ENCODE measurements around the gene MYOZ3.
A peak's percentile ranks its signal among the peaks of the same experiment; 100 is the strongest.

MYOZ3 gene

GRCh38 chr5:150665044-150665443 is 4.0 kb downstream of the MYOZ3 start:
- DNase-seq (ENCODE audit: insufficient read length, low spot score) (no peak), FAIRE-seq (no peak)
- no peak for TF ChIP-seq POLR2A (IDR thresholded peaks at IDR 0.05; ENCODE audit: low read depth, low read length)

- no peak for FAIRE-seq
- DNase-seq (ENCODE audit: insufficient read length, low spot score), result no peak
- TF ChIP-seq POLR2A (IDR thresholded peaks at IDR 0.05; ENCODE audit: low read depth, low read length), result no peak
Measured at GRCh38 chr5:150670275-150670947, 9.4 kb downstream of the MYOZ3 start.

GRCh38 chr5:150670948-150671310 is 9.9 kb downstream of the MYOZ3 start:
- no peak for TF ChIP-seq POLR2A (IDR thresholded peaks at IDR 0.05; ENCODE audit: low read depth, low read length)
- DNase-seq (ENCODE audit: insufficient read length, low spot score) (no peak), FAIRE-seq (no peak)

GRCh38 chr5:150671509-150672236 is 10.6 kb downstream of the MYOZ3 start:
- TF ChIP-seq POLR2A (IDR thresholded peaks at IDR 0.05; ENCODE audit: low read depth, low read length), result no peak
- DNase-seq (ENCODE audit: insufficient read length, low spot score), result no peak

DNA sequence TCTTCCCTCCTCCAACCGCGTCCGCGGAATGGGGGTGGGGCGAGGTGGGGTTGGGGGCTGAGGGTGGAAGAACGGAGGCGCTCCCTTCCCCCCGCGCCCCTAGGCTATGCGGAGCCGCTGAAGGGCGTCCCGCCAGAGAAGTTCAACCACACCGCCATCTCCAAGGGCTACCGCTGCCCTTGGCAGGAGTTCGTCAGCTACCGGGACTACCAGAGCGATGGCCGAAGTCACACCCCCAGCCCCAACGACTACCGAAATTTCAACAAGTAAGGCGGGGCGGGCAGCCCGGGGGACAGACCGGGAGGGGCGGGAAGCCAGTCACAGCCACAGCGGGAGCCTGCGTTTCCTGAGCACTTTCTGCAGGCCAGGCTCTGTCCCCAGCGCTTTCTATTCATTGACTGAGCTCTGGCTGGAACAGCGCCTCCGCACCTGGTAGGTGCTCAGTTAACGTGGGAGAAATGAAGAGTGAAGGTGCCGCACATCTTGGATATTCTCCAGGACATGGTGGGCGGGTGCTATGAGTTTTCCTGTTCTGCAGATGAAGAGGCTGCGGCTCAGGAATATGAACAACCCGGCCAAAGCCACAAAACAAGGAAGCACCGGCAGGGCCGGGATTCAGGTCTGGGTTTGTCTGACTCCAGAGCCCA is 11.3 kb downstream of the MYOZ3 start:
- no peak for DNase-seq (ENCODE audit: insufficient read length, low spot score)
- TF ChIP-seq POLR2A (IDR thresholded peaks at IDR 0.05; ENCODE audit: low read depth, low read length), result no peak
- no peak for FAIRE-seq

More at GRCh38 chr5:150671509-150672236, 10.6 kb downstream of the MYOZ3 start:
- no peak for FAIRE-seq

DNA sequence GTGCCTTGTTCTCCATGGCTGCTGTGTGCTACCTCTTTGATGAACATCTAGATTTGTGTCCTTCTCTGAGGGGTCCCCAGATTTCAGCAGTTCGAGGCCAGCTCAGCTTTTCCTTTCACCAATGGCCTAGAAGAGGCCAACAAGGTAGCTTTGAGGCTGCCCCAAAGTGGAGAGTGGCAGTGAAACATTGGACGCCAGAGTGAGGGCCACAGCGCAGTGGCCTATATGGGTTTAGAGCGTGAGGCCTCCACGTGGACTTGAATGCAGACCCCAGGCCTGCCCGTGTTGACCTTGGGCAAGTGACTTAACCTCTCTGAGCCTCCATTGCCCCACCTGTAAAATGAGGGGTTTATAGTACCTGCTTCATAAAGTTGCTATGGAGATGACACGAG is 11.8 kb downstream of the MYOZ3 start:
- TF ChIP-seq POLR2A (IDR thresholded peaks at IDR 0.05; ENCODE audit: low read depth, low read length), result no peak
- no peak for DNase-seq (ENCODE audit: insufficient read length, low spot score)
- FAIRE-seq, result no peak

- DNase-seq (ENCODE audit: insufficient read length, low spot score) (no peak), FAIRE-seq (no peak)
- TF ChIP-seq POLR2A (IDR thresholded peaks at IDR 0.05; ENCODE audit: low read depth, low read length), result no peak
Measured at GRCh38 chr5:150674341-150674821, 13.3 kb downstream of the MYOZ3 start.

GRCh38 chr5:150675069-150675468 is 14.0 kb downstream of the MYOZ3 start:
- no peak for FAIRE-seq
- TF ChIP-seq POLR2A (IDR thresholded peaks at IDR 0.05; ENCODE audit: low read depth, low read length), result no peak
- DNase-seq (ENCODE audit: insufficient read length, low spot score), result no peak

DNA sequence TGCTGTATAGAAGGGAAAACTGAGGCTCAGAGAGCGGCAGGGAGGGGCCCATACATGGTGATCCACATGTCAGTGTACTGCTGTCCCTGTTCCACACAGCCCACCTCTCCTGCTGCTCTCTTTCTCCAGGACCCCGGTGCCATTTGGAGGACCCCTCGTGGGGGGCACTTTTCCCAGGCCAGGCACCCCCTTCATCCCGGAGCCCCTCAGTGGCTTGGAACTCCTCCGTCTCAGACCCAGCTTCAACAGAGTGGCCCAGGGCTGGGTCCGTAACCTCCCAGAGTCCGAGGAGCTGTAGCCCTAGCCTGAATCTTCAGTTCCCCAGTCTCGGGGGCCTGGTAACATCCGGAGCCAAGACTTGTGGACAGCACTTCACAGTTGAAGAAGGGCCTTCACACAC is 15.5 kb downstream of the MYOZ3 start:
- FAIRE-seq (no peak), DNase-seq (ENCODE audit: insufficient read length, low spot score) (no peak)
- TF ChIP-seq POLR2A (IDR thresholded peaks at IDR 0.05; ENCODE audit: low read depth, low read length), result no peak

DNA sequence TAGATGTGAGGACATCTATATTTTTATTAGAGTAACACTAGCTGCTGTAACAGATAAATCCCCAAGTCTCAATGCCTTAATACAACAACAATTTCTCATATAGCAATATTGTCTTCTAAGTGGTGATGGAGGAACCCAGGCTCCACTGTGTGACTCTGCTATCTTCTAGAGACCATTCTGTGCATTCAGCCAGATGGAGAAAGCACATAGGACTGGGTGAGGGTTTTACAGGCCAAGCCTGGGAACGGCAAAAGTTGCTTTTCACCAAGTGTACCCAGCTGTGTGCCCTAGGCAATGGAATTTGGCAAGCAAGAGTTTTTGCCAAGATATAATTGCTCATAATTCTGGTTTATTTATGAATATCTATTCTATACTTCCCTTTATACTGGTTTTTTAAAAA is 28.1 kb downstream of the MYOZ3 start:
- FAIRE-seq, result no peak
- no peak for DNase-seq (ENCODE audit: insufficient read length, low spot score)
- TF ChIP-seq POLR2A (IDR thresholded peaks at IDR 0.05; ENCODE audit: low read depth, low read length), result no peak

- DNase-seq (ENCODE audit: insufficient read length, low spot score), result no peak
- no peak for FAIRE-seq
- no peak for TF ChIP-seq POLR2A (IDR thresholded peaks at IDR 0.05; ENCODE audit: low read depth, low read length)
Measured at GRCh38 chr5:150690760-150691159, 29.7 kb downstream of the MYOZ3 start.

DNA sequence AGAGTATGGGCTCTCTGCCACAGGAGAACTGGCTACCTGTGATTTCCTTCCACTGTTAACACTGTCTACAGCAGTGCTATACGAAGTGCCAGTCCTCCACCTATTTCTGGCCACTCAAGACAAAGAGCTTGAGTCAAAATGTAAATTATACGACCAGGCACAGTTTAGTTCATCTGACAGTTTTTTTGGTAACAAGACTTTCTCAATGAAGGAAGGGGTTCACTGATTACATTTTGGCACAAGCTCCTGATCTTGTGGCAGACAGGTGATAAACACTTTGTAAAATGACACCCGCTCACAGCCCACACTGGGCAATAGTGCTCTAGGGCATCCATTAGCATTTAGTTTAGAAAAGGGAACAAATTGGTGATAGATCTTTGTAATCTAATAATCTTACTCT is 31.2 kb downstream of the MYOZ3 start:
- DNase-seq (ENCODE audit: insufficient read length, low spot score), result no peak
- no peak for TF ChIP-seq POLR2A (IDR thresholded peaks at IDR 0.05; ENCODE audit: low read depth, low read length)
- no peak for FAIRE-seq

GRCh38 chr5:150694612-150695011 is 33.6 kb downstream of the MYOZ3 start:
- peak; percentile 6 for FAIRE-seq
- DNase-seq (ENCODE audit: insufficient read length, low spot score), result no peak
- TF ChIP-seq POLR2A (IDR thresholded peaks at IDR 0.05; ENCODE audit: low read depth, low read length), result no peak

DNA sequence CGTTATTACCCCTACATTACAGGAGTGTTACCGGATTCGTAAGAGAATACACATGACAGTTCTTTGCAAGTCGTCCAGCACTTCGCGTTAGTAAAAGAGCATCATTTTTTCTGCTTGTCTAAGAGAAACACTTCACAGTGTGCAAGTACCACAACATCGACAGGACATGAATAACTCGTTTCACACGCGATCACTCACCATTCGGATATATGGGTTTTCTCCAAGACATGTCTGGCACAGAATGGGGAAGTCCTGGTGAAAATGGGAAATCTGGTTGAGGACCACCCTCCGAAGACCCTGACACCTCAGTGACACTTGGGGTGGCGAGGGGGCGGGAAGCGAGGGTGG is 39.2 kb downstream of the MYOZ3 start:
- DNase-seq (ENCODE audit: insufficient read length, low spot score), result no peak
- FAIRE-seq, result no peak
- TF ChIP-seq POLR2A (IDR thresholded peaks at IDR 0.05; ENCODE audit: low read depth, low read length), result no peak

Measured in H54 (cell line).